Measurements from ENCODE around the gene ABCC4.

The ABCC4 gene

DNA sequence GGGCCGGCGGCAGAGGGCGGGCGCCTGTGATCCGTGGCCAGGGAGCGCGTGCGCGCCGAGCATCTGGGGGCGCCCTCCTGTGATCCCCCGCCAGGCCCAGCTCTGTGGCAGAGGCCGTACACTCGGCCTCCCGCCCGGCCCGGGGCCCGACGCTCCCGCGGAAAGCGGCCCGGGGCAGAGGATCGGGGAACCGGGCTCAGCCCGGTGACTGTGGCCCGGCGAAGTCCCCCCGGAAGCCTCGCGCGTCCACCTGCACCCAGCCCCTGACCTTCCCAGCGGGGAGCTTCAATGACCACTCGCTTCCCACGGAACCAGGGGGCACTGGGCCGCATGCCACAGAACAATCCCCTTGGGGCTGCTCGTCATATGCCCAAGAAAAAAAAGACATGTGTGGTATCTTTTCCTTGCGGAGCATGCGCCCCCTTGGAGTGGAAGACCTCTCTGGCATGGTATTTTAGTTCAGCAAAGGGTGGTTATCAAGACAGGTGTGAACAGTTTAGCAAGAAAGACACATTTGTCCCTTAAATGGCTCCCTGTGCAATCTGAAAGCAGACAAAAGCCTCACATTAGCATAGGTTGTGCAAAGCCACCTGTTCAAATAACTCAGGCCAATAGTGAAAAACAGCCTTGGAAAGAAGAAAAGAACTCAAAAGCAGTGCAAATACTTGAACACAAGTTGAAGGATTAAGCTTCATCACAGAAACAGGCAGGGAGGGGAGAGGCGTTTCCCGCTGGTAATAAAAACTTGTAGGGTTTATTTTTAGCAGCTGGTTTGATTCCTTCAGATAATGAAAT, 298.0 kb downstream of the ABCC4 start:
- H3K27ac ChIP-seq = no peak overlapping the region
- TF ChIP-seq, protein P1, sequence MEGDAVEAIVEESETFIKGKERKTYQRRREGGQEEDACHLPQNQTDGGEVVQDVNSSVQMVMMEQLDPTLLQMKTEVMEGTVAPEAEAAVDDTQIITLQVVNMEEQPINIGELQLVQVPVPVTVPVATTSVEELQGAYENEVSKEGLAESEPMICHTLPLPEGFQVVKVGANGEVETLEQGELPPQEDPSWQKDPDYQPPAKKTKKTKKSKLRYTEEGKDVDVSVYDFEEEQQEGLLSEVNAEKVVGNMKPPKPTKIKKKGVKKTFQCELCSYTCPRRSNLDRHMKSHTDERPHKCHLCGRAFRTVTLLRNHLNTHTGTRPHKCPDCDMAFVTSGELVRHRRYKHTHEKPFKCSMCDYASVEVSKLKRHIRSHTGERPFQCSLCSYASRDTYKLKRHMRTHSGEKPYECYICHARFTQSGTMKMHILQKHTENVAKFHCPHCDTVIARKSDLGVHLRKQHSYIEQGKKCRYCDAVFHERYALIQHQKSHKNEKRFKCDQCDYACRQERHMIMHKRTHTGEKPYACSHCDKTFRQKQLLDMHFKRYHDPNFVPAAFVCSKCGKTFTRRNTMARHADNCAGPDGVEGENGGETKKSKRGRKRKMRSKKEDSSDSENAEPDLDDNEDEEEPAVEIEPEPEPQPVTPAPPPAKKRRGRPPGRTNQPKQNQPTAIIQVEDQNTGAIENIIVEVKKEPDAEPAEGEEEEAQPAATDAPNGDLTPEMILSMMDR (conservative IDR thresholded peaks at IDR 0.05) = no peak
- no peak for TF ChIP-seq ZFX (IDR thresholded peaks at IDR 0.05)

DNA sequence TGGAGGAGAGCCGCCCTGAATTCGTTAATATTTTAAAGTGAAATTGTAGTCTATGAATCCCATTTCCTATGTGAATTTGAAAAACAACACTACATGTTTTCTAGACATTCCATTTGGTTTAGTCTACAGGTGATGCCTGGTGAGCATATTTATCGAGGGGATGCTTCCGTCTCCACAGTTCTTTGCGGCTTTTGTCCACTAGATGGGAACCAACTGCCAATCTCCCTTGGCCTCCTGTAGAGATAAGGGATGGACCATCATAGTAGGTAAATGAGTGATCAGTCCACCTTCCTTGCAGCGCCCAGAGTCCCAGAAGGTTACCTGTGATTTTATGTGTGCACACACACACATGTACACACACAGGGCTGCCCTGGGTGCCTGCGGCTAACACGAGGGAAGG, 299.1 kb downstream of the ABCC4 start:
- TF ChIP-seq ZFX (IDR thresholded peaks at IDR 0.05) = no peak
- TF ChIP-seq, protein P1 (conservative IDR thresholded peaks at IDR 0.05) = no peak
- no peak overlapping the region for H3K27ac ChIP-seq

DNA sequence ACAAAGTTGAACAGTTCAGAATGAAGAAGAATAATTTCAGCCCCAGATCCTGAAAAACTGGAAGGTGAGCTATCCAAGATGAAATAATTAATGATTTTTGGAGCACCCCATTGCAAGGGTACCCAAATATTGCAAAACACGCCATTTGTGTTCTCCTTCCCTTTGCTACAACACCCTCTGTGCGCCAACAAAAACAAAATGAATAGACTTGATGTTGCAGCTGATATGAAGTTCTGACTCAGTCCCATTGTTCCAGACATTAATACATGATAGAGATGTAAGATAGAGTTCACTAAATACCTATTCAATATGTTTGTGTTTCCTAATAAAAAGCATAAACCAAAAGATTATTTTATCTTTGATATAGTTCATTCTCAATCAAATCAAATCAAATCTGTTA, 301.4 kb downstream of the ABCC4 start:
- TF ChIP-seq, protein P1 (conservative IDR thresholded peaks at IDR 0.05) = no peak
- TF ChIP-seq ZFX (IDR thresholded peaks at IDR 0.05) = no peak
- no peak overlapping the region for H3K27ac ChIP-seq

DNA sequence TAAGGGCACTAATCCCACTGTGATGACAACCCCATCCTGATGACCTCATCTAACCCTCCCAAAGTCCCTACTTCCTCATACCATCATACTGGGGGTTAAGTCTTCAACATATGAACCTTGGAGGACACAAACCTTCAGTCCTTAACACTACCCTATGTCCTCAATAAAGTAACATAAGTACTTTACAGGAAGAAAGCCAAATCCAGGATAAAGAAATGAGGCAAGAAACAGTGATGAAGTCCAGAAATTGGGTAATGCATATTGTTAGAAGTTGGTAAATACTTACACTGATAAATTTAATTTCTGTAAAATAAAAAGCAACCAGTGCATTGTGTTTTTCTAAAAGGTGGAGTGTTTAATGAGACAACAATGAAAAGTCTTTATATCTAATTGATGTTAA, 304.1 kb downstream of the ABCC4 start:
- TF ChIP-seq ZFX (IDR thresholded peaks at IDR 0.05) = no peak
- TF ChIP-seq, protein P1 (conservative IDR thresholded peaks at IDR 0.05) = no peak
- no peak overlapping the region for H3K27ac ChIP-seq

DNA sequence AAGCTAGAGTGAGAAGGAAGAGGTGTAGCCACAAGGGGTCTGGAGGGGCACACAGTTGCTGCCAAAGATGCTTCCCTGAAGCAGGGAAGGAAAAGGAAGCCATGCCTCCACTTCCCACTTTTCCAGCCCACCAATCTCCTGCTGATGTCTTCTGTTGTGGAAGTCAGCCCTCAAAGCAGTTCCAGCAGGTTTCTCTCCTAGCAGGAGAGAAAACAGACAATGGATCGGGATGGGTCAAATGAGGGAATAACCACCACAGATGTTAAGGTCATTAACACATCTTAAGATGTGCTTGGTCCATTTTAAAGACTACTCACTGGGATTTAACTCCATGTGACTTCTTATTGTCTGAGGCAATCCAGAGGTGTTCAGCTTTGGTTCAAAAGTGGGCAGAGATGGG, 304.8 kb downstream of the ABCC4 start:
- TF ChIP-seq, protein P1 (conservative IDR thresholded peaks at IDR 0.05) = no peak

DNA sequence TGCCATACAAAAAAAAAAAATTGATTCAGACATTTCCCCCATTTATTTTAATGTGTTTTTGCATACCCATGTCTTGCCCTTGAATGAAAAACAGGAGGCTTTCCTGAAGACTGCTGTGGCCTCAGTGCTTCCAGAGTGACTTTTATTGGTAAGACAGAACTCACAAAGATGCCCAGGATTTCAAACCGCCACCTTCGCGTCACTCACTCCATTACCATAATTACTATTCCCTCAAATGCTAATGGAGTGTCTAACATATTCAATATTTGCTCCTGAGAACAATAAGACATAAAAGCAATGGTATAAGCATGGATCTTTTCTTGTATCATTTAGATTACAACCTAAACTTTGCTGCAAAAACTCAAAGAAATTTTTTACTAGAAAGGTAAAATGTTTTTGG, 306.7 kb downstream of the ABCC4 start:
- H3K27ac ChIP-seq = no peak overlapping the region
- TF ChIP-seq, protein P1 (conservative IDR thresholded peaks at IDR 0.05) = no peak
- TF ChIP-seq ZFX (IDR thresholded peaks at IDR 0.05) = no peak

More for the DNA sequence above, 304.8 kb downstream of the ABCC4 start:
- no peak overlapping the region for H3K27ac ChIP-seq

DNA sequence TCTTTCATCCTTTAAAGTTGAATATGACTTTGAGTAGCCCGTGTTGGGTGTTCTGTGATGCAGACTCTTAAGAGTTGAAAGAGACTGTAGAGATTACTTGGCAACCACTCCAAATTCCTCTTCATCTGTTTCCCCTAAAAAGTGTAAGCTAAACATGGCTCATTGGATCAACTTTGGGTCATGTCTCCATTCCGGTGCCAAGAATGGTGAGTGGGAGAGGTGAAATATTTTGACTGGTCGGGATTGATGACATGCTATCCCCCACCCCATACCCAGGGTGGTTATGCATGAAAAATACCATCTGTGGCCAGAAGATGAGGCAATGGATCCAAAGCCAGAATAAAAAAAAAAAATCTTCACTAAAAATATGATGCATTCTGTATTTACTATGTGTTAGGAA, 307.6 kb downstream of the ABCC4 start:
- no peak for TF ChIP-seq ZFX (IDR thresholded peaks at IDR 0.05)
- TF ChIP-seq, protein P1 (conservative IDR thresholded peaks at IDR 0.05) = no peak
- no peak overlapping the region for H3K27ac ChIP-seq
